Pons (tissue), 1 donor: ENCODE measurements around the gene TIPRL.

Experiments
- DNase-seq: peaks from one replicate; pipeline ENCODE4 v3.0.0-alpha.2; 2016; ENCODE audit warnings: low spot score

Gene TIPRL

GRCh38 chr1:168213349-168213748, 34.6 kb downstream of the TIPRL start:
- no peak for DNase-seq

GRCh38 chr1:168216171-168216570, 37.4 kb downstream of the TIPRL start:
- DNase-seq: no peak

- no peak for DNase-seq
Measured at GRCh38 chr1:168217664-168218063, 38.9 kb downstream of the TIPRL start.

GRCh38 chr1:168218658-168219057, 39.9 kb downstream of the TIPRL start:
- DNase-seq: no peak

GRCh38 chr1:168220470-168220871, 41.7 kb downstream of the TIPRL start:
- no peak for DNase-seq

GRCh38 chr1:168221275-168221674, 42.5 kb downstream of the TIPRL start:
- DNase-seq: no peak

GRCh38 chr1:168223261-168223660, 44.5 kb downstream of the TIPRL start:
- DNase-seq: no peak

GRCh38 chr1:168223681-168224540, 45.1 kb downstream of the TIPRL start:
- no peak for DNase-seq

- no peak for DNase-seq
Measured at GRCh38 chr1:168224991-168225390, 46.2 kb downstream of the TIPRL start.

- peak; percentile 64 for DNase-seq
Measured at GRCh38 chr1:168225476-168226190, 46.9 kb downstream of the TIPRL start, which contains the start of gene SFT2D2. Gene SFT2D2, plus strand, starts transcription at chr1:168226004. Its CDS starts 76 bp downstream, at chr1:168226080.

- DNase-seq: peak; percentile 42
Measured at GRCh38 chr1:168227620-168228019, 48.9 kb downstream of the TIPRL start.

- no peak for DNase-seq
Measured at GRCh38 chr1:168229893-168230292, 51.1 kb downstream of the TIPRL start.

- DNase-seq: no peak
Measured at GRCh38 chr1:168230709-168231108, 51.9 kb downstream of the TIPRL start.

- DNase-seq: peak; percentile 53
Measured at GRCh38 chr1:168234846-168235547, 56.2 kb downstream of the TIPRL start.

GRCh38 chr1:168235548-168235885, 56.8 kb downstream of the TIPRL start:
- DNase-seq: no peak

- DNase-seq: no peak
Measured at GRCh38 chr1:168235937-168236336, 57.2 kb downstream of the TIPRL start.

- DNase-seq: peak; percentile 84
Measured at GRCh38 chr1:168236836-168237611, 58.3 kb downstream of the TIPRL start.

GRCh38 chr1:168243198-168243597, 64.4 kb downstream of the TIPRL start:
- DNase-seq: peak; percentile 26

GRCh38 chr1:168243636-168244212, 65.0 kb downstream of the TIPRL start:
- DNase-seq: no peak

- no peak for DNase-seq
Measured at GRCh38 chr1:168245042-168245441, 66.3 kb downstream of the TIPRL start.

- peak; percentile 83 for DNase-seq
Measured at GRCh38 chr1:168246506-168246905, 67.7 kb downstream of the TIPRL start.
